ENCODE results near the gene MAD2L1BP.
A peak's percentile ranks its signal among the peaks of the same experiment; 100 is the strongest.

Gene MAD2L1BP

DNA sequence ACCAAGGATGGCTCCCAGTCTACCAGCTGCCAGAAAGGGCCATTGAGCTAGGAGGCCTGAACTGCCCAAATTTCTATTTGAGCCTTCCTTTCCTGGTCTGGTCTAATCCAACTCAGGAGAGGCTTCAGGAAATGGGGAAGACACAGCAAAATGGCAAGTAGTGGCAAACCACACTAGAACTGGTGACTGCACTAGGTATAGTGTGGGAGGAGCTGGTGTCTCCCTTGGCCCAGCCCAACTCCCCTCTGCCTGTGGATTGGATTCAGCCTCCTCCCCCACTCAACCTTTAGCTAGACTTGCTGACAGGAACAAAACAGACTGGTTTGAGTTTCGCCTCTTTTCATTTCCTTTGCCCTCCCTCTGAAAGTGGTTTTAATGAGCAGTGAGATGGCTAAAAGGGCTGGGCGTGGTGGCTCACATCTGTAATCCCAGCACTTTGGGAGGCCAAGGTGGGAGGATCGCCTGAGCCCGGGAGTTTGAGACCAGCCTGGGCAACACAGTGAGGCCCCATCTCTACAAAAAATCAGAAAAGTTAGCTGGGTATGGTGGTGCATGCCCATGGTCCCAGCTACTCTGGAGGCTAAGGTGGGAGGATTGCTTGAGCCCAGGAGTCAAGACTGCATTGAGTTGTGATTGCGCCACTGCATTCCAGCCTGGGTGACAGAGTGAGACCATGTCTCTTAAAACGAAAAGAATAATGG is 34.4 kb downstream of the MAD2L1BP start:
- H3K18ac ChIP-seq (ENCODE audit: low read length) = no peak overlapping the region
- H2BK5ac ChIP-seq (ENCODE audit: low read length) = no peak overlapping the region
- H3K36me3 ChIP-seq (ENCODE audit: control insufficient read depth, insufficient read depth, low read length) = peaks cover 8% of the 10 kb centered on the region
- no peak overlapping the region for H4K5ac ChIP-seq (ENCODE audit: low read length)
- H4K8ac ChIP-seq (ENCODE audit: low read depth, low read length) = no peak overlapping the region
- H2AK5ac ChIP-seq (ENCODE audit: low read length) = no peak overlapping the region
- H3K56ac ChIP-seq (ENCODE audit: low read length) = no peak overlapping the region
- H3K79me2 ChIP-seq (ENCODE audit: control insufficient read depth, insufficient read depth, low read length) = no peaks in the 10 kb centered on the region
- no peak overlapping the region for H2BK120ac ChIP-seq (ENCODE audit: low read depth, low read length)
- no peak overlapping the region for H3K4ac ChIP-seq (ENCODE audit: low read depth, low read length)
- H2BK15ac ChIP-seq (replicated peaks; ENCODE audit: low read depth) = no peak overlapping the region
- H3K9ac ChIP-seq (ENCODE audit: low read length) = peak overlapping the region; percentile 9
- peak; percentile 77 for DNase-seq
- H3K79me1 ChIP-seq (ENCODE audit: low read length) = no peaks in the 10 kb centered on the region
- H3K27me3 ChIP-seq (ENCODE audit: insufficient read depth, low read length, poor library complexity) = no peaks in the 10 kb centered on the region
- H3K4me3 ChIP-seq (ENCODE audit: low read length) = no peak overlapping the region
- H3K4me2 ChIP-seq (ENCODE audit: low read length) = no peak overlapping the region
- H3K4me1 ChIP-seq (ENCODE audit: control insufficient read depth, low read depth, low read length) = peaks cover 15% of the 10 kb centered on the region
- WGBS (ENCODE audit: extremely low coverage, insufficient coverage, low lambda C conversion rate) = no CpG with 5 or more reads among the region's 6 CpGs
- no peak overlapping the region for H3K27ac ChIP-seq (ENCODE audit: low read depth, low read length)
- no peak overlapping the region for H3K23ac ChIP-seq (ENCODE audit: low read length)

DNA sequence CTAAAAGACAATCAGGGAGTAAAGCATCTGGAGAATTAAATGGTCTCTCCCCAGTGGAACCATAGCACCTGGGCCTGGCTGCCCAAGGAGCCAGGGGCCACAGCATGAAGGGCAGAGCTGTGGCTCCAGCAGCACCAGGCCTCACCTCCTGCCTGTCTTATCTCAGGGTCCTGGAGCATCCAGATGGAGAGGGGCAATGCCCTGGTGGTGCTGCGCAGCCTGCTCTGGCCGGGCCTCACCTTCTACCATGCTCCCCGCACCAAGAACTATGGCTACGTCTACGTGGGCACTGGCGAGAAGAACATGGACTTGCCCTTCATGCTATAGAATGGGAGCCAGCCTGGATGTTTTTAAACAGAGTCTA is 35.0 kb downstream of the MAD2L1BP start:
- WGBS (ENCODE audit: extremely low coverage, insufficient coverage, low lambda C conversion rate) = no CpG with 5 or more reads among the region's 6 CpGs
- H3K9ac ChIP-seq (ENCODE audit: low read length) = no peak overlapping the region

DNA sequence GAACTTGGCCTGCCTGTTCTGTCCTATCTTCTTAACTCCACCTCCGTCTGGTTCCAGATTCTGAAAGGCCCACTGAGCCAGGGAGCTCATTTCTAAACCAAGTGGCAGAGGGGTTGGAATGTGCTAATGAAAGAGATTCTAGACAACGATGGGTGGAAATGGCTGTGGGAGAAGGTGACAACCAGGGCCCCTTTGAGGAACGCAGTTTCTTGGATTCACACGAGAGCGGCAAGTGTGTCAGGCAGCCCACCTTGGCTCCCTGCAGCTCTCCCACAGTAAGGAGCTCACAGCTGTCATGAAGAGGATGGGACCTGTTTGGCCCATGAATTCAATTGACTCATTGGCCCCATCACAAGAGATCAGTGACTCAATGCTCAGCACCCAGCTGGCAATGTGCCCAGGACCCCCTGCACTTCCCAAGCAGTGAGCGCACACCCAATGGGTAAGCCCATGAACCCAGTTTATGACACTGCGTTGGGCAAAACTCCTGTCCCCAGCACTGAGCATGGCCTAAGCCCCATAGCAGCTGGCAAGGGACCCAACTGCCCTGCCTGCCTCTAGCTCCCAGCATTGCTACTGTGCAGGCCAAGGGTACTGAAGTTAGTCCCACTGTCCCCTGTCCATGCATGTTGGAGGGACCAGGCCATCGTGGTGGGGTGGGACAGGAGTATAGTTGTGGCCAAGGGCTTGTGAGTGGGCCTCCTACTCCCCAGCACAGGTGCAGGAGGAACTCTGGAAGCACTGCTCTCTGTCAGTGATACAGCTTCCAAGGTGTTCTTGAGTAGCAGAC is 35.6 kb downstream of the MAD2L1BP start:
- H3K23ac ChIP-seq (ENCODE audit: low read length) = no peak overlapping the region
- H3K4me2 ChIP-seq (ENCODE audit: low read length) = no peak overlapping the region
- no CpG with 5 or more reads among the region's 8 CpGs for WGBS (ENCODE audit: extremely low coverage, insufficient coverage, low lambda C conversion rate)

More for the DNA sequence above, 35.0 kb downstream of the MAD2L1BP start:
- no peak overlapping the region for H2BK5ac ChIP-seq (ENCODE audit: low read length)
- no peak overlapping the region for H2BK120ac ChIP-seq (ENCODE audit: low read depth, low read length)
- no peaks in the 10 kb centered on the region for H3K27me3 ChIP-seq (ENCODE audit: insufficient read depth, low read length, poor library complexity)
- H2BK15ac ChIP-seq (replicated peaks; ENCODE audit: low read depth) = no peak overlapping the region
- H4K5ac ChIP-seq (ENCODE audit: low read length) = no peak overlapping the region
- H3K79me1 ChIP-seq (ENCODE audit: low read length) = no peaks in the 10 kb centered on the region
- H2AK5ac ChIP-seq (ENCODE audit: low read length) = no peak overlapping the region
- no peak overlapping the region for H3K18ac ChIP-seq (ENCODE audit: low read length)
- no peak overlapping the region for H3K4ac ChIP-seq (ENCODE audit: low read depth, low read length)
- no peaks in the 10 kb centered on the region for H3K79me2 ChIP-seq (ENCODE audit: control insufficient read depth, insufficient read depth, low read length)
- no peak overlapping the region for H3K4me2 ChIP-seq (ENCODE audit: low read length)
- H4K8ac ChIP-seq (ENCODE audit: low read depth, low read length) = no peak overlapping the region
- H3K23ac ChIP-seq (ENCODE audit: low read length) = no peak overlapping the region
- H3K56ac ChIP-seq (ENCODE audit: low read length) = no peak overlapping the region
- DNase-seq = no peak
- H3K27ac ChIP-seq (ENCODE audit: low read depth, low read length) = no peak overlapping the region
- peaks cover 15% of the 10 kb centered on the region for H3K4me1 ChIP-seq (ENCODE audit: control insufficient read depth, low read depth, low read length)
- H3K4me3 ChIP-seq (ENCODE audit: low read length) = no peak overlapping the region
- H3K36me3 ChIP-seq (ENCODE audit: control insufficient read depth, insufficient read depth, low read length) = peaks cover 11% of the 10 kb centered on the region

GRCh38 chr6:43671801-43672690 is 36.4 kb downstream of the MAD2L1BP start:
- Histone ChIP-seq H4K5ac (ENCODE audit: low read length) (no peak overlapping the region), H3K36me3 (ENCODE audit: control insufficient read depth, insufficient read depth, low read length) (peaks cover 13% of the 10 kb centered on the region), H2BK15ac (replicated peaks; ENCODE audit: low read depth) (no peak overlapping the region), H3K4ac (ENCODE audit: low read depth, low read length) (no peak overlapping the region), H3K79me2 (ENCODE audit: control insufficient read depth, insufficient read depth, low read length) (no peaks in the 10 kb centered on the region), H4K8ac (ENCODE audit: low read depth, low read length) (no peak overlapping the region), H2BK5ac (ENCODE audit: low read length) (no peak overlapping the region), H3K18ac (ENCODE audit: low read length) (no peak overlapping the region), H3K4me2 (ENCODE audit: low read length) (no peak overlapping the region), H2AK5ac (ENCODE audit: low read length) (no peak overlapping the region), H3K4me1 (ENCODE audit: control insufficient read depth, low read depth, low read length) (peaks cover 15% of the 10 kb centered on the region), H3K23ac (ENCODE audit: low read length) (no peak overlapping the region), H3K79me1 (ENCODE audit: low read length) (no peaks in the 10 kb centered on the region), H3K27me3 (ENCODE audit: insufficient read depth, low read length, poor library complexity) (no peaks in the 10 kb centered on the region), H3K4me3 (ENCODE audit: low read length) (no peak overlapping the region), H3K27ac (ENCODE audit: low read depth, low read length) (no peak overlapping the region), H2BK120ac (ENCODE audit: low read depth, low read length) (no peak overlapping the region), H3K9ac (ENCODE audit: low read length) (no peak overlapping the region), H3K56ac (ENCODE audit: low read length) (no peak overlapping the region)
- no CpG with 5 or more reads among the region's 16 CpGs for WGBS (ENCODE audit: extremely low coverage, insufficient coverage, low lambda C conversion rate)
- no peak for DNase-seq

More for the DNA sequence above, 35.6 kb downstream of the MAD2L1BP start:
- Histone ChIP-seq H3K79me2 (ENCODE audit: control insufficient read depth, insufficient read depth, low read length) (no peaks in the 10 kb centered on the region), H3K9ac (ENCODE audit: low read length) (no peak overlapping the region), H4K8ac (ENCODE audit: low read depth, low read length) (no peak overlapping the region), H3K4ac (ENCODE audit: low read depth, low read length) (no peak overlapping the region), H3K27ac (ENCODE audit: low read depth, low read length) (no peak overlapping the region), H3K27me3 (ENCODE audit: insufficient read depth, low read length, poor library complexity) (no peaks in the 10 kb centered on the region), H3K4me1 (ENCODE audit: control insufficient read depth, low read depth, low read length) (peaks cover 15% of the 10 kb centered on the region), H2BK15ac (replicated peaks; ENCODE audit: low read depth) (no peak overlapping the region), H2BK120ac (ENCODE audit: low read depth, low read length) (no peak overlapping the region), H4K5ac (ENCODE audit: low read length) (no peak overlapping the region), H2AK5ac (ENCODE audit: low read length) (no peak overlapping the region), H3K36me3 (ENCODE audit: control insufficient read depth, insufficient read depth, low read length) (peaks cover 12% of the 10 kb centered on the region), H3K79me1 (ENCODE audit: low read length) (no peaks in the 10 kb centered on the region), H3K18ac (ENCODE audit: low read length) (no peak overlapping the region), H3K56ac (ENCODE audit: low read length) (no peak overlapping the region), H2BK5ac (ENCODE audit: low read length) (no peak overlapping the region), H3K4me3 (ENCODE audit: low read length) (no peak overlapping the region)
- no peak for DNase-seq

GRCh38 chr6:43673444-43674084 is 37.9 kb downstream of the MAD2L1BP start:
- H3K36me3 ChIP-seq (ENCODE audit: control insufficient read depth, insufficient read depth, low read length) = peaks cover 13% of the 10 kb centered on the region
- no peaks in the 10 kb centered on the region for H3K79me2 ChIP-seq (ENCODE audit: control insufficient read depth, insufficient read depth, low read length)

More at GRCh38 chr6:43673444-43674084, 37.9 kb downstream of the MAD2L1BP start:
- WGBS (ENCODE audit: extremely low coverage, insufficient coverage, low lambda C conversion rate) = no CpG with 5 or more reads among the region's 15 CpGs
- no peak overlapping the region for H3K56ac ChIP-seq (ENCODE audit: low read length)
- H4K8ac ChIP-seq (ENCODE audit: low read depth, low read length) = no peak overlapping the region
- H2BK15ac ChIP-seq (replicated peaks; ENCODE audit: low read depth) = no peak overlapping the region
- DNase-seq = no peak
- H2AK5ac ChIP-seq (ENCODE audit: low read length) = no peak overlapping the region
- H3K4me2 ChIP-seq (ENCODE audit: low read length) = no peak overlapping the region
- no peaks in the 10 kb centered on the region for H3K79me1 ChIP-seq (ENCODE audit: low read length)
- H3K9ac ChIP-seq (ENCODE audit: low read length) = no peak overlapping the region
- H2BK120ac ChIP-seq (ENCODE audit: low read depth, low read length) = no peak overlapping the region
- H3K4me1 ChIP-seq (ENCODE audit: control insufficient read depth, low read depth, low read length) = peaks cover 7% of the 10 kb centered on the region
- no peak overlapping the region for H2BK5ac ChIP-seq (ENCODE audit: low read length)
- no peak overlapping the region for H3K27ac ChIP-seq (ENCODE audit: low read depth, low read length)
- no peak overlapping the region for H3K4ac ChIP-seq (ENCODE audit: low read depth, low read length)
- H3K18ac ChIP-seq (ENCODE audit: low read length) = no peak overlapping the region
- H4K5ac ChIP-seq (ENCODE audit: low read length) = no peak overlapping the region
- H3K27me3 ChIP-seq (ENCODE audit: insufficient read depth, low read length, poor library complexity) = no peaks in the 10 kb centered on the region
- no peak overlapping the region for H3K23ac ChIP-seq (ENCODE audit: low read length)
- no peak overlapping the region for H3K4me3 ChIP-seq (ENCODE audit: low read length)
